8988T (cell line): Measurements from ENCODE around the gene MMP20.
A peak's percentile ranks its signal among the peaks of the same experiment; 100 is the strongest.
"Not testable (repeated sequence)": the region's sequence is repeated elsewhere in the genome, so short reads cannot be mapped to it uniquely, and the experiment has no call there.

Source experiments
- DNase-seq: peaks from one replicate; pipeline ENCODE4 v3.0.0; 2011

The MMP20 gene

GRCh38 chr11:102625177-102625576, at the start of gene MMP20:
TSS of gene MMP20 (minus strand) at chr11:102625332. CDS start at chr11:102625319, 13 bp downstream.
- DNase-seq, result no peak

GRCh38 chr11:102669664-102670063, 44.5 kb upstream of the MMP20 start:
- DNase-seq, result no peak

GRCh38 chr11:102666331-102666957, 41.3 kb upstream of the MMP20 start:
- peak; percentile 21 for DNase-seq

- DNase-seq, result no peak
These were observed 39.0 kb upstream of the MMP20 start for GRCh38 chr11:102664001-102664752.

GRCh38 chr11:102662607-102663006, 37.5 kb upstream of the MMP20 start:
- DNase-seq, result no peak

GRCh38 chr11:102661040-102661439, 35.9 kb upstream of the MMP20 start:
- no peak for DNase-seq

GRCh38 chr11:102656528-102656927, 31.4 kb upstream of the MMP20 start:
- no peak for DNase-seq

GRCh38 chr11:102655547-102655946, 30.4 kb upstream of the MMP20 start:
- no peak for DNase-seq

GRCh38 chr11:102654761-102655160, 29.6 kb upstream of the MMP20 start:
- no peak for DNase-seq

- DNase-seq, result no peak
These were observed 28.7 kb upstream of the MMP20 start for GRCh38 chr11:102653744-102654291.

- no peak for DNase-seq
These were observed 22.3 kb upstream of the MMP20 start for GRCh38 chr11:102647430-102647829.

GRCh38 chr11:102643941-102644340, 18.8 kb upstream of the MMP20 start:
- no peak for DNase-seq

- DNase-seq, result no peak
These were observed 15.8 kb upstream of the MMP20 start for GRCh38 chr11:102640946-102641345.

GRCh38 chr11:102639656-102640055, 14.5 kb upstream of the MMP20 start:
- no peak for DNase-seq

- no peak for DNase-seq
These were observed 12.6 kb upstream of the MMP20 start for GRCh38 chr11:102637731-102638130.

- no peak for DNase-seq
These were observed 8.4 kb upstream of the MMP20 start for GRCh38 chr11:102633385-102634026.

- DNase-seq, result no peak
These were observed 6.9 kb upstream of the MMP20 start for GRCh38 chr11:102632026-102632425.

- no peak for DNase-seq
These were observed 5.7 kb upstream of the MMP20 start for GRCh38 chr11:102630598-102631448.

GRCh38 chr11:102629908-102630307, 4.8 kb upstream of the MMP20 start:
- not testable (repeated sequence) for DNase-seq

GRCh38 chr11:102626676-102627075, 1.5 kb upstream of the MMP20 start:
- DNase-seq, result no peak

GRCh38 chr11:102623998-102624397, 1.1 kb downstream of the MMP20 start:
- no peak for DNase-seq

- no peak for DNase-seq
These were observed 2.0 kb downstream of the MMP20 start for GRCh38 chr11:102623128-102623527.

GRCh38 chr11:102622258-102622657, 2.9 kb downstream of the MMP20 start:
- no peak for DNase-seq
